ENCODE results near the gene ARHGEF19. TPM values are rescaled to one million over a fixed set of nuclear protein-coding genes. Genes with fewer than 3 reads are reported as not detected.

Gene ARHGEF19
- polyA plus RNA-seq, 6 donors from 2014 or later = 7.0 to 10.8 (median 8.1) TPM

DNA sequence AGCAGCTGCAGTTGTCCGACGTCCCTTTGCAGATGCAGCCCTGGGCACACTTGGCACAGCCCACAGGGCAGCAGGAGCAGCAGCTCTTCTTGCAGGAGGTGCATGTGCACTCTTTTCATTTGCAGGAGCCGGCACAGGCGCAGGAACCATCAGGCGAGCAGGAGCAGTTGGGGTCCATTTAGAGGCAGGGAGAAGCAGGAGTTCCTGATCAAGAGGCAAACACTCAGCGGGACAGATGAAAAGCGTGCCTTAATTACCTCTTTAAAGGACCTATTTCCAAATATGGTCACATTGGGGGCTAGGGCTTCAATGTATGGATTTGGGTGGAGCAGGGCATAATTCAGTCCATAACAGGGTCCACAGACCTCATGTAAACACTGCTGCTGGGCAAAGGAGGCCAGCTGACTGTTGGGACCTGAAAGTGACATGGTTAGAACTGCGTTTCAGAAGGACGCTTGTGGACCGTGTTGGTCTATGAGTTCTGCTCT is 28.8 kb upstream of the ARHGEF19 start:
- no peak for ATAC-seq (ENCODE audit: low read depth in 2 of 2)
- DNase-seq = no peak
- Mint-ChIP-seq H3K4me3 (peak overlapping the region in 1 of 8 donors; percentile 44), H3K9me3 (no peaks in the 10 kb centered on the region), H3K27ac (no peak overlapping the region), H3K4me1 (peaks cover 8 to 21% (median 20%) of the 10 kb centered on the region in 3 donors), H3K36me3 (no peaks in the 10 kb centered on the region), H3K27me3 (no peaks in the 10 kb centered on the region)

DNA sequence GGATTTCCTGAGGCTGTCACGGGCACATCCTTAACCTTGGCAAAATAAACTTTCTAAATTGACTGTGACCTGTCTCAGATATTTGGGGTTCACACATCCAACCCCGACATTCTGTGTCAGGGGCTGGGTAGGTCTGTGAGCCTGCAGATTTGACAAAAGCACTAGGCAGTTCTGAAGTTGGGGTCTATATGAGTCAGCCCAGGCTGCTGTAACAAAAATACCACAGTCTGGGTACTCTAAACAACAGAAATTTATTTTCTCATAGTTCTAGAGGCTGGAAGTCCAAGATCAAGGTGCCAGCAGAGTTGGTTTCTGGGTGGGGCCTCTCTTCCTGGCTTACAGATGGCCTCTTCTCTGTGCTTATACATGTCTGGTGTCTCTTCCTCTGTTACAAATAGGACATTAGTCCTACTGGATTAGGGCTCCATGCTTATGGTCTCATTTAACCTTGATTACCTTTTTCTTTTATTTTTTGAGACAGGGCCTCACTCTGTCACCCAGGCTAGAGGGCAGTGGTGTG is 27.6 kb upstream of the ARHGEF19 start:
- peaks cover 12 to 31% (median 27%) of the 10 kb centered on the region in 3 donors for H3K4me1 Mint-ChIP-seq
- DNase-seq = no peak
- no peaks in the 10 kb centered on the region for H3K27me3 Mint-ChIP-seq
- H3K27ac Mint-ChIP-seq = peak overlapping the region in 1 of 6 donors; percentile 6
- no peaks in the 10 kb centered on the region for H3K9me3 Mint-ChIP-seq
- no peak for ATAC-seq (ENCODE audit: low read depth in 2 of 2)
- no peaks in the 10 kb centered on the region for H3K36me3 Mint-ChIP-seq
- H3K4me3 Mint-ChIP-seq = peak overlapping the region in 2 of 8 donors; percentile 33 to 55

DNA sequence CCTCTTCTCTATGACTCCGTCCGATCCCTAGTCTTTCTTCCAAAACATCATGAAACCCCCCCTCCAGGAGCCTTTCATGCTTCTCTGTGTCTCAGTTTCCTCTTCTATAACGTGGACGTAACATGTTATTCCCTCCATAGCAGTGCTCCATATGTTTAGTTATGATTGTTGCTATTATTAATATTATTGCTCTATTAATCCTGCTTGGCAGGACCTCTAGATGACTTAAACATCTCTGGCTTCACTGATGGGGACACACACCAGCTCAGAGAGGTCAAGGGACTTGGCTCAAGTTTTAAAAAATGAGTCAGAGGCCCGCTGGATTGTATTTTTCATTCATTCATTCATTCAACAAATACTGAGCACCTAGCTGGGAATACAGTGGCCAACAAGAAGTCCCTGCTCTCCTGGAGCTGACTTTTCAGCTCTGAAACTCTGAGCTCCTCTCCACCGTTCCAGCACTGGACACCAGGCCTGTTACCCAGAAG is 24.9 kb upstream of the ARHGEF19 start:
- DNase-seq (no peak), ATAC-seq (ENCODE audit: low read depth in 2 of 2) (no peak)
- peaks cover 12 to 23% (median 19%) of the 10 kb centered on the region in 3 donors for H3K4me1 Mint-ChIP-seq
- H3K9me3 Mint-ChIP-seq = no peaks in the 10 kb centered on the region
- peak overlapping the region; percentile 97 to 99 (median 98) for H3K27ac Mint-ChIP-seq
- no peaks in the 10 kb centered on the region for H3K36me3 Mint-ChIP-seq
- H3K27me3 Mint-ChIP-seq = no peaks in the 10 kb centered on the region
- peak overlapping the region; percentile 89 to 97 (median 94) for H3K4me3 Mint-ChIP-seq

- ATAC-seq (ENCODE audit: low read depth in 2 of 2) (peak; percentile 75 to 77), DNase-seq (peak; percentile 97)
- H3K4me1 Mint-ChIP-seq = peaks cover 12 to 23% (median 19%) of the 10 kb centered on the region in 3 donors
- H3K36me3 Mint-ChIP-seq = no peaks in the 10 kb centered on the region
- H3K27me3 Mint-ChIP-seq = no peaks in the 10 kb centered on the region
- H3K9me3 Mint-ChIP-seq = no peaks in the 10 kb centered on the region
- H3K27ac Mint-ChIP-seq = peak within 1 kb of the TSS; percentile 97 to 99 (median 98)
- peak within 1 kb of the TSS; percentile 89 to 97 (median 94) for H3K4me3 Mint-ChIP-seq
Observed at GRCh38 chr1:16236511-16237342, 24.3 kb upstream of the ARHGEF19 start, which contains the start of gene CPLANE2. CPLANE2 (minus strand) TSS chr1:16237183; CDS start chr1:16236742, 441 bp downstream.

GRCh38 chr1:16235944-16236510 is 23.6 kb upstream of the ARHGEF19 start:
- no peaks in the 10 kb centered on the region for H3K36me3 Mint-ChIP-seq
- peak overlapping the region; percentile 97 to 99 (median 98) for H3K27ac Mint-ChIP-seq
- DNase-seq (peak; percentile 73), ATAC-seq (ENCODE audit: low read depth in 2 of 2) (peak; percentile 78 to 81)
- no peaks in the 10 kb centered on the region for H3K27me3 Mint-ChIP-seq
- H3K9me3 Mint-ChIP-seq = no peaks in the 10 kb centered on the region
- peaks cover 12 to 23% (median 19%) of the 10 kb centered on the region in 3 donors for H3K4me1 Mint-ChIP-seq
- H3K4me3 Mint-ChIP-seq = peak overlapping the region; percentile 89 to 97 (median 94)

DNA sequence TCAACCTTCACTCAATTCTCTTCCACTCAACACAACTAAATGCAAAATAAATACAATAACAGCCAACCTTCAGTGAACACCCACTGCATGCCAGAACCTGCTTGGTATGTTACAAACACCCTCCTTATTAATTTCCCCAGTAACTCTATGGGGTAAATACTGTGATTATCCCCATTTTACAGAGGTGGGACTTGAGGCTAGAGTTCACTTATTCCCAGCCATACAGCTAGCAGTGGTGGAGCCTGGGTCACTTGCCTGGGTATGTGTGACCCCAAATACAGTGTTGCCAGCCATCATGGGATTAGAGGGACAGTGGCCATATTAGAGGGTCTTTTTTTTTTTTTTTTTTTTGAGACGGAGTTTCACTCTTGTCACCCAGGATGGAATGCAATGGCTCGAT is 22.9 kb upstream of the ARHGEF19 start:
- Mint-ChIP-seq H3K27ac (peak overlapping the region in 3 of 6 donors; percentile 12 to 54 (median 29)), H3K27me3 (no peaks in the 10 kb centered on the region), H3K4me1 (peaks cover 12 to 23% (median 19%) of the 10 kb centered on the region in 3 donors), H3K9me3 (no peaks in the 10 kb centered on the region), H3K4me3 (peak overlapping the region in 2 of 8 donors; percentile 37 to 59), H3K36me3 (no peaks in the 10 kb centered on the region)
- no peak for DNase-seq
- no peak for ATAC-seq (ENCODE audit: low read depth in 2 of 2)

- ATAC-seq (ENCODE audit: low read depth in 2 of 2) (no peak), DNase-seq (no peak)
- H3K9me3 Mint-ChIP-seq = no peaks in the 10 kb centered on the region
- no peak overlapping the region for H3K27ac Mint-ChIP-seq
- H3K27me3 Mint-ChIP-seq = peaks cover 4 to 14% (median 4%) of the 10 kb centered on the region in 3 donors
- H3K4me1 Mint-ChIP-seq = peaks cover 16 to 30% (median 21%) of the 10 kb centered on the region in 3 donors
- H3K36me3 Mint-ChIP-seq = no peaks in the 10 kb centered on the region
- peak overlapping the region in 2 of 8 donors; percentile 44 to 57 for H3K4me3 Mint-ChIP-seq
Observed at GRCh38 chr1:16233431-16233830, 21.0 kb upstream of the ARHGEF19 start.

GRCh38 chr1:16232316-16232710 is 19.9 kb upstream of the ARHGEF19 start:
- no peak overlapping the region for H3K27ac Mint-ChIP-seq
- H3K27me3 Mint-ChIP-seq = peaks cover 12 to 25% (median 13%) of the 10 kb centered on the region in 3 donors
- no peak overlapping the region for H3K4me3 Mint-ChIP-seq
- DNase-seq (no peak), ATAC-seq (ENCODE audit: low read depth in 2 of 2) (no peak)
- no peaks in the 10 kb centered on the region for H3K36me3 Mint-ChIP-seq
- H3K4me1 Mint-ChIP-seq = peaks cover 16 to 39% (median 26%) of the 10 kb centered on the region in 3 donors
- H3K9me3 Mint-ChIP-seq = no peaks in the 10 kb centered on the region

DNA sequence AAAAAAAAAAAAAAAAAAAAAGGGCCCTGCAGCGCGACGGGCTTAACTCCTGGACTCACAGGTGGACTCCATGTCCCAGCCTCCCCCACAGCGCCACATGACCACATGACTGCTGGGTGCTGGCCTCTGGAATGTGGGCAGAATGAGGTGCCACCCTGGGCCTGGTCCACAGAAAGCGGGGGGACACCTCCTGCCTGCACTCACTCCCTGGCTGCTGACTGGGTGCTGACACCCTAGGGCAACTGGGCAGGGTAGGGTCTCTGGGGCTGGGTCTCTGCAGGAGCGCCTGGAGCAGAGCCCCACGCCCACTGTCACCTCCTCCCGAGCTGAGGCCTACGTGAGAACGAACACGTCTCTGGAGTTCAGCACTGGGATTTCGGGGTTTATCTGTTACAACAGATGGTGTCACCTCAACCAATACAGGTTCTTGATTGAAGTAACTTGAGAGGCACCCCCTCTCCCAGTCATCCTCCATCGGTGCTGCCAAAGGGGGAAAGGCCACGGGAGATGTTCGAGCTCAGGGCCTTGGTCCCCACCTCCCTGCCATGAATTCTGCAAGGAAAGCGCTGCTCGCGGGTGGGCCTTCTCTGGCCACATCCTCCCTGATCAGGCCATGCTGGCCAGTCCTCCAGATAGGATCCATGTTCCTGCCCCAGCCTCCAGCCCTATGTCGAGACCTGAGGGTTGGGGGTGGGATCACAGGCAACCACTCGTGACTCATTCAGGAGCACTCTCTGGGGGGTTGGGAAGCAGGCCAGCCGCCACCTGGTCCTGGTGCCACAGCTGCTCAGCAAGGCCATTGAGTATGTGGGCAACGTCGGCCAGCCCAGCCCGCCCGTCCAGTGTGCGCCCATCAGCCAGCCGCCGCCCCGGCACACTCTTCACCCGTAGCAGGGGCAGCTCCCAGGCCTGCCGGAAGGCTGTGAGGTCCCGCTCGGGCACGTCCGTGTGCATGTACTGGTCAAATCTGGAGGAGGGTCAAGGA is 19.2 kb upstream of the ARHGEF19 start:
- Mint-ChIP-seq H3K4me3 (no peak overlapping the region), H3K4me1 (peaks cover 10 to 34% (median 26%) of the 10 kb centered on the region in 3 donors), H3K9me3 (peaks cover 0 to 4% (median 0%) of the 10 kb centered on the region in 7 donors), H3K36me3 (no peaks in the 10 kb centered on the region), H3K27ac (no peak overlapping the region), H3K27me3 (peaks cover 13 to 30% (median 14%) of the 10 kb centered on the region in 3 donors)
- DNase-seq (no peak), ATAC-seq (ENCODE audit: low read depth in 2 of 2) (no peak)

- Mint-ChIP-seq H3K4me1 (peaks cover 4 to 26% (median 20%) of the 10 kb centered on the region in 3 donors), H3K27me3 (peaks cover 21 to 39% (median 22%) of the 10 kb centered on the region in 3 donors), H3K9me3 (peaks cover 0 to 9% (median 4%) of the 10 kb centered on the region in 7 donors), H3K27ac (peak overlapping the region in 1 of 6 donors; percentile 30), H3K4me3 (no peak overlapping the region), H3K36me3 (no peaks in the 10 kb centered on the region)
- ATAC-seq (ENCODE audit: low read depth in 2 of 2) = no peak
- DNase-seq = no peak
Observed at GRCh38 chr1:16230744-16231143, 18.3 kb upstream of the ARHGEF19 start.

DNA sequence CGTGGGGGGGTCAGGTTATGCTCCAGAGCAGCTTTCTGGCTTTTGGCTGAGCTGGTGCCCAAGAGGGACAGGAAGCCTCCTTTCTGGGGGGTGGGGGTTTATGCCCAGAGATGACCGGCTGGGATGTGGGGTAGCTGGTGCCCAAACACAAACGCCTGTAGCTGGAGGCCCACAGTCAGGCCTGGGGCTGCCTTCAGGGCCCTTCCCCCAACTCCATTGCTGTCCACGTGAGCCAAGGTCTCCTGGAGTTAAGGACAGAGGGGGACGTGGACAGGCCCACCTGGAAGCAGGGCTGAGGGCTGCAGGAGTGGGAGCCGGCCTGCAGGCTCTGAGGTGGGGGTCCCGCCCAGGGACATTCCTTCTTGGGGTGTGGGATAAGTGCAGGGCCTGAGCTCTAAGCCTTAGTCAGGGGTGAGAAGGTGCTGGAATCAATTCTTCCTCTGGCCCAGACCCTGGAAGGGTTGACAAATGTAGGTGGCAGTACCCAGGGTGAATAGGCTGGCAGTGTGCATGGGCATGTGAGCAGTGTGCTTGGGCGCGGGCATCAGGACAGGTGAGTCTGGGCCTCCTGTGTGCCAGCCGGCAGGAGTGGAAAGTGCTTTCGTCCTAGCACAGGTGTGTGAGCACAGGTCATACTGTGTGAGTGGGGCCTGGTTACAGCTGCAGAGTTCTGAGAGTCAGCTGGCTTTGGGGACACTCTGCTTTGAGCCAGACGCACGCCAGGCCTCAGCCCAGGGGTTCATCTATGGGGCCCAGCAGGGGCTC is 17.7 kb upstream of the ARHGEF19 start:
- DNase-seq = no peak
- peaks cover 4 to 22% (median 17%) of the 10 kb centered on the region in 3 donors for H3K4me1 Mint-ChIP-seq

More for the DNA sequence above, 17.7 kb upstream of the ARHGEF19 start:
- H3K27ac Mint-ChIP-seq = no peak overlapping the region
- ATAC-seq (ENCODE audit: low read depth in 2 of 2) = no peak
- H3K27me3 Mint-ChIP-seq = peaks cover 21 to 42% (median 23%) of the 10 kb centered on the region in 3 donors
- H3K4me3 Mint-ChIP-seq = peak overlapping the region in 1 of 8 donors; percentile 41
- H3K36me3 Mint-ChIP-seq = no peaks in the 10 kb centered on the region
- peaks cover 0 to 9% (median 4%) of the 10 kb centered on the region in 7 donors for H3K9me3 Mint-ChIP-seq

All from naive B cell (primary cell).